Hypothalamus (tissue), 51 donors: ENCODE results near the gene TSPAN15.
"Not testable (repeated sequence)": the region's sequence is repeated elsewhere in the genome, so short reads cannot be mapped to it uniquely, and the experiment has no call there.

ENCODE experiments used
- DNase-seq, 51 donors: peaks; one replicate each; lab custom pipeline; 2025; lab: John Stamatoyannopoulos, UW

The TSPAN15 gene

DNA sequence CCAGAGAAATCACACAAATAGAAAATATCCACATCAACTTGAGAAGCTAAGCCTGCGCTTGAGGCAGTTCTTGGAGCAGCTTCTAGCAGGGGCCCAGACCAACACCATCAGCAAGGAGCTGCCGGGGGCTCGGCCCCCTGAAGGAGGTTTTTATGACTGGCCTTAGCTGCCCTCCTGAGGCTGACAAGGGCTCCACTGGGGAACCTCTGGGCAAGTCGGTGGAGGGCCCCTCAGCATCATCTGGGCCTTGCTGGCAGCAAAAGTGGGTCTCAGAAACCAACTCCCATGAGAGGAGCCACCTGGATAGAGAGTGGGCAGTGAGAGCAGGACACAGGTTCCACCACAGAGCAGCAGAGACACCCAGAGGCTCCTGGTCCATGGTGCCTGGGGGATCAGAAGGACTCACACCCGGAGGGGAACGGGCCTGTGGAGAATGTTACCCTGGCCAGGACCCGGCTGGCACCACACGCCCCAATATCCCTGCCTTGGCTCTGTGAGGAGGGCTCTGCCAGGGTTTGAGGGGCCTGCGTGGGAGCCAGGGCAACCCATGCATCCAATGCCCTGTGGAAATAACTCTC, 66.1 kb downstream of the TSPAN15 start:
- no peak for DNase-seq

- DNase-seq = no peak
These were observed 76.7 kb downstream of the TSPAN15 start for GRCh38 chr10:69527961-69528360.

DNA sequence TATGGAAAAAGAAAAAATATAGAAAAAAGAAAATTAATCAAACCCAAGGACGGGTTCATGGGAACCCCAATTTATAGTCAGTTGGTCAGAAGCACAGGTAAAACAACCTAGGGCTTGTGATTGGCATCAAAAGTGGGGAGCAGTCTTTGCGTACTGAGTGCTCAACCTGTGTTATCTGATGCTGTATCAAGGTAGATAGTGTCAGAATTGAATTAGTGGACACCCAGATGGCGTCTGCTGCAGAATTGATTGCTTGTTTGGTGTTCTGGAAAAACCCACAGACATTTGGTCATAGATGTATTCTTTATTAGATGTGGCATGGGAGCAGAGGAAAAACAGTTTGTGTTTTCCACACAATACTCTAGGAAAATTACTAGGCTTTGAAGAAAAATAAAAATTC, 82.4 kb downstream of the TSPAN15 start:
- no peak for DNase-seq

GRCh38 chr10:69536521-69536920, 85.3 kb downstream of the TSPAN15 start:
- DNase-seq = not testable (repeated sequence)

- DNase-seq = no peak
These were observed 86.2 kb downstream of the TSPAN15 start for GRCh38 chr10:69537449-69537848.

- DNase-seq = no peak
These were observed 87.2 kb downstream of the TSPAN15 start for GRCh38 chr10:69538461-69538860.

- no peak for DNase-seq
These were observed 90.2 kb downstream of the TSPAN15 start for GRCh38 chr10:69541463-69541862.

- no peak for DNase-seq
These were observed 98.7 kb downstream of the TSPAN15 start for GRCh38 chr10:69549959-69550358.

DNA sequence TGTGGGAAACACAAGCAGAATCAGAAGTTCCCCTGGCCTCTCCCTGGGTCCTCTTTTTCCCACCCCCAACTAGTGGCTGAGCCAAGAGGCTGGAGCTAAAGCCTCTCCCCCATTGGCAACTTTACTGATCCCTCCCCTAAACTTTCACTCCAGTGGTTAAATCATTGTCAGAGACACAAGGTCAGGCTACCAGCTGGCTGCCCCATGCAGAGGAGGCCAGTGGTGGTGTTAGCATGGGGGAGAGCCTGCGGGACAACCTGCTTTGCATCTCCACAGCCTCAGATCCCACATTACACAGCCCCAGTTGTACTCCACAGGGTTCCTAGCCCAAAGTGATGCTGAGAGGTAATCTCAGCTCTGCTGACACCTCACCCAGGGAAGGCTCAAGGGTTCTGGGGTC, 101.0 kb downstream of the TSPAN15 start:
- no peak for DNase-seq

DNA sequence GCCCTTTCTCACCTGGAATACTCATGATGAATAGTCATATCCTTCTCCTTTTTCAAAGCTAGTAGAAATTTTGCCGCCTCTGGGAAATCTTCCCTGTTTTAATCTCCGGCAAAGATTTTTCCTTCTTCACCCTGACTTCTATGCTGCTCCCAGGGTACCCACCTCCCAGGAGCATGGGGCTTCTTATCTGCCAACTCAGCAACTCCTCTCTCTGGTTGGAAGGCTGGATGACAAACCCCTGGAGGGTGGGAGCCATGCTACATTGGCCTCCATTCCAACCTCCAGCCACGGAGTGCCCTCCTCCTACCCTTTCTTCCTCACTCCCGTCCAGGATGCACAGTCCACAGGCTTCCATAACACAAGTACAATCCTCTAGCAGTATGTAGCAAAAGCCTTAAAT, 102.1 kb downstream of the TSPAN15 start:
- no peak for DNase-seq

DNA sequence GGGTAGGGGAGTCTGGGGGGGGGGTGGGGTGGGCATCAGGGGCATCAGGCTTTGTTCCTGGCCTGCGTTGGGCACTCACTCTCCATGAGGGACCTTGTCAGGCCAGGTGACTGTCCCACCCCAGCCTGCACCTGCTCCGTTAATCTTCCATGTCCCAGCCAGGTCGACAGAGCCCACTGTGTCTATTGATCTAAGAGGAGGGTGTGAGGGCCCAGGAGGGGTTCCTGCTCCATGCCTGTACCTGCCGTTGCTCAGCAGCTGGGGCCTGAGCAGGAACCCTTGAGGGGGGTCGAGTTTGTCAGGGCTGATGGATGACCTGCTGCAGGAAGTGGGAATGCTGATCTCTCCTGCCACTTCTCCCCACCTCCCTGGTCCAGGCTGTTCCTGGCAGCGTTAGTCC, 103.3 kb downstream of the TSPAN15 start:
- DNase-seq = no peak
